NCI-H2081 treated with DMSO at 0.1 percent for 48 hours (cell line): ENCODE results near the gene PRIMPOL.
A peak's percentile ranks its signal among the peaks of the same experiment; 100 is the strongest.
"Not testable (repeated sequence)": the region's sequence is repeated elsewhere in the genome, so short reads cannot be mapped to it uniquely, and the experiment has no call there.

Source experiments
- DNase-seq: peaks from one replicate; lab custom pipeline; 2025; lab: John Stamatoyannopoulos, UW

The PRIMPOL gene

GRCh38 chr4:184649026-184649970 is at the start of gene PRIMPOL, which contains the start of gene CASP3:
Gene PRIMPOL (plus strand): TSS chr4:184649738. CDS start chr4:184657141, 7,403 bp downstream.
Gene CASP3 (minus strand): TSS chr4:184649447. CDS start chr4:184638453, 10,994 bp downstream.
- peak; percentile 75 for DNase-seq

GRCh38 chr4:184600982-184601381 is 48.6 kb upstream of the PRIMPOL start:
- DNase-seq: not testable (repeated sequence)

- DNase-seq: not testable (repeated sequence)
These were observed 46.7 kb upstream of the PRIMPOL start for GRCh38 chr4:184602857-184603256.

DNA sequence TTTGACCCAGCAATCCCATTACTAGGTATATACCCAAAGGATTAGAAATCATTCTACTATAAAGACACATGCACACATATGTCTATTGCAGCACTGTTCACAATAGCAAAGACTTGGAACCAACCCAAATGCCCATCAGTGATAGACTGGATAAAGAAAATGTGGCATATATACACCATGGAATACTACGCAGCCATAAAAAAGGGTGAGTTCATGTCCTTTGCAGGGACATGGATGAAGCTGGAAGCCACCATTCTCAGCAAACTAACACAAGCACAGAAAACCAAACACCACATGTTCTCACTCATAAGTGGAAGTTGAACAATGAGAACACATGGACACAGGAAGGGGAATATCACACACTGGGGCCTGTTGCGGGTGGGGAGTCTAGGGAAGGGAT is 42.1 kb upstream of the PRIMPOL start:
- DNase-seq: not testable (repeated sequence)

- no peak for DNase-seq
These were observed 37.5 kb upstream of the PRIMPOL start for GRCh38 chr4:184612074-184612473.

GRCh38 chr4:184613405-184613804 is 36.1 kb upstream of the PRIMPOL start:
- DNase-seq: no peak

- DNase-seq: no peak
These were observed 35.0 kb upstream of the PRIMPOL start for GRCh38 chr4:184614509-184614908.

DNA sequence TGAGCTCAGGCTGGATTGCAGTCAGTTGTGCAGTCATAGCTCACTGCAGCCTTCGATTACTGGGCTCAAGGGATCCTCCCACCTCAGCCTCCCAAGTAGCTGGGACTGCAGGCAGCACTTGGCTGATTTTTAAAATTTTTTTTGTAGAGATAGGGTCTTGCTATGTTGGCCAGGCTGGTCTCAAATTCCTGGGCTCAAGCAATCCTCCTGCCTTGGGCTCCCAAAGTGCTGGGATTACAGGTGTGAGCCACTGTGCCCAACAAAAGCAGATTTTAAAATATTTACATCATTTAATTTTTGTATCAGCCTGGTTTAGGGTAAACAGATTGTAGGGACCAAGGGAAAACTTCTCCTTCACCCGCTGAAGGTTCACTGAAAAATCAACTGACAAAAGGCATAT is 33.4 kb upstream of the PRIMPOL start:
- not testable (repeated sequence) for DNase-seq

GRCh38 chr4:184616633-184617551 is 32.6 kb upstream of the PRIMPOL start:
- no peak for DNase-seq

DNA sequence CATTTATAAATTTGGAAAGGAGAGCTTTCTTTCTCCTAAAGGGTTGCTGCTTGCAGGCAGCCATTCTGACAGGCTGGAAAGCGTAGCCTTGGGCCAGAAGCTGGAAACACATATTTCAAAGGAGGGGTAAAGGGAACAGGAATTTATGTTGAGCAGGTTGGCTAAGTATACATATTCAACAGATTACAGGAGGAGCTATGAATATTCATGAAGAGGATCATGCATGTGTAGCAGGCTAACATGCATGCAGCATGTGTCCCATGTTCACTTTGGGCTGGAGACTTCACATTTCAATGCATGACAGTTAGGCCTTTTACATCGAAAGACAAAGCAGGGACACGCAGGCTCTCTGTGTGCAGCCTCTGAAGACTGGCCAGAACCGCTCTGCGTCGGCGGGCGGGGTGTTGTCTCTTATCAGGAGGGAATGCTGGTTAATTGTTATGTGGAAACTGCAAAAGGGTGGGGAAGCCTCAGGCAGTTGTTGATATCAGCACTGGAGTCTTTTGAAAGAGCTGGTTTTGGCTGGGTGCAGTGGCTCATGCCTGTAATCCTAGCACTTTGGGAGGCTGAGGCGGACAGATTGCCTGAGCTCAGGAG is 31.8 kb upstream of the PRIMPOL start:
- DNase-seq: no peak

- DNase-seq: no peak
These were observed 29.2 kb upstream of the PRIMPOL start for GRCh38 chr4:184620212-184620867.

- no peak for DNase-seq
These were observed 28.0 kb upstream of the PRIMPOL start for GRCh38 chr4:184621518-184621917.

DNA sequence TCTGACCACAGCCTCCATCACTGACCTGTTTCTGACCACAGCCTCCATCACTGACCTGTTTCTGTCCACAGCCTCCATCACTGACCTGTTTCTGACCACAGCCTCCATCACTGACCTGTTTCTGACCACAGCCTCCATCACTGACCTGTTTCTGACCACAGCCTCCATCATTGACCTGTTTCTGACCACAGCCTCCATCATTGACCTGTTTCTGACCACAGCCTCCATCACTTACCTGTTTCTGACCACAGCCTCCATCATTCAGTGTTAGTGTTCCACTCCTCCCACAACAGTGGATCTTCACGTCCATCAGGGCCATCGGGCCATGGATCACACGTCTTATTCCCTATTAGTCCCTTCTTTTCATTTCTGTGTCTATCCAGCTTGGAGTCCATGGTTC is 25.0 kb upstream of the PRIMPOL start:
- not testable (repeated sequence) for DNase-seq

GRCh38 chr4:184624972-184625554 is 24.5 kb upstream of the PRIMPOL start:
- no peak for DNase-seq

- DNase-seq: not testable (repeated sequence)
These were observed 23.5 kb upstream of the PRIMPOL start for GRCh38 chr4:184625783-184626596.

GRCh38 chr4:184628103-184628502 is 21.4 kb upstream of the PRIMPOL start:
- DNase-seq: no peak

- DNase-seq: no peak
These were observed 16.7 kb upstream of the PRIMPOL start for GRCh38 chr4:184632842-184633241.

DNA sequence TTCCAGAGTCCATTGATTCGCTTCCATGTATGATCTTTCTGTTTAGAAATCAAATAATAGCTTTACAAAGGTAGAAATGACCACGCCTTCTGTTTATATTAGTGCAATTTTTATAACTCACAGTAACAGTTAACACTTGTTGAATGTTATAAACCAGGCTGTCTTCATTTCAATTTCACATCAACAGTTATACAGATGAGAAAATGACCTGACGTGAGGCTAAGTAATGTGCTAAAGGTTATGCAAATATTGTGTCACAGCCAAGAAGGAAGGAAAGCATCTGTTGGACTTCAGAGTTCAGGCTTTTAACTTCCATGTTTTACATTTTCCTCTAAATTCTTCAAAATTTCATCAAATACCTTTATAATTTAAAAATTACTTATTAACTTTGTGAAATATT is 14.2 kb upstream of the PRIMPOL start:
- DNase-seq: no peak

- no peak for DNase-seq
These were observed 13.4 kb upstream of the PRIMPOL start for GRCh38 chr4:184636144-184636543.

- no peak for DNase-seq
These were observed 12.6 kb upstream of the PRIMPOL start for GRCh38 chr4:184636897-184637296.
